LNCAP (cell line): ENCODE results near the gene CASZ1.

Experiments used
- TF ChIP-seq, protein P1 (sequence below): fragments of 450-650 bp; IDR thresholded peaks from 2 replicates; pipeline ENCODE4 v1.5.1; 2017; ENCODE audit warnings: mild to moderate bottlenecking

CASZ1 gene

DNA sequence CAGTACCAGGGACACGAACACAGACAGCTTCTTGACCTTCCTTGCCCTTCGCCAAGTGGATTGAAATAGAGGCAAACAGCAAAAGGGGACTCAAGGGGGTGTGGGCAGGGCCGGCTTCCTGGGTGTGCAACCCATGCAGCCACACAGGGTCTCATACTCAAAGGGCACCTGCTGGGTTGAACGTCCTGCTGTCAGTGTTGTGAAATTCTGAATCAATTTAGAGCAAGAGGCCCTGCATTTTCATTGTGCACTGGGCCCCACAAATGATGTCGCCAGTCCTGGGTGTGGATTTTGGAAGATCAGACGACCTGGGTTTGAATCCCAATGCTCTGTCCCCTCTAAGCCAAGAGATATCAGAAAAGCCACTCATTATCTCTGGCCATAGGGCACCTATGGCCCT lies 51.1 kb downstream of the CASZ1 start:
- TF ChIP-seq, protein P1, sequence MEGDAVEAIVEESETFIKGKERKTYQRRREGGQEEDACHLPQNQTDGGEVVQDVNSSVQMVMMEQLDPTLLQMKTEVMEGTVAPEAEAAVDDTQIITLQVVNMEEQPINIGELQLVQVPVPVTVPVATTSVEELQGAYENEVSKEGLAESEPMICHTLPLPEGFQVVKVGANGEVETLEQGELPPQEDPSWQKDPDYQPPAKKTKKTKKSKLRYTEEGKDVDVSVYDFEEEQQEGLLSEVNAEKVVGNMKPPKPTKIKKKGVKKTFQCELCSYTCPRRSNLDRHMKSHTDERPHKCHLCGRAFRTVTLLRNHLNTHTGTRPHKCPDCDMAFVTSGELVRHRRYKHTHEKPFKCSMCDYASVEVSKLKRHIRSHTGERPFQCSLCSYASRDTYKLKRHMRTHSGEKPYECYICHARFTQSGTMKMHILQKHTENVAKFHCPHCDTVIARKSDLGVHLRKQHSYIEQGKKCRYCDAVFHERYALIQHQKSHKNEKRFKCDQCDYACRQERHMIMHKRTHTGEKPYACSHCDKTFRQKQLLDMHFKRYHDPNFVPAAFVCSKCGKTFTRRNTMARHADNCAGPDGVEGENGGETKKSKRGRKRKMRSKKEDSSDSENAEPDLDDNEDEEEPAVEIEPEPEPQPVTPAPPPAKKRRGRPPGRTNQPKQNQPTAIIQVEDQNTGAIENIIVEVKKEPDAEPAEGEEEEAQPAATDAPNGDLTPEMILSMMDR, result no peak

DNA sequence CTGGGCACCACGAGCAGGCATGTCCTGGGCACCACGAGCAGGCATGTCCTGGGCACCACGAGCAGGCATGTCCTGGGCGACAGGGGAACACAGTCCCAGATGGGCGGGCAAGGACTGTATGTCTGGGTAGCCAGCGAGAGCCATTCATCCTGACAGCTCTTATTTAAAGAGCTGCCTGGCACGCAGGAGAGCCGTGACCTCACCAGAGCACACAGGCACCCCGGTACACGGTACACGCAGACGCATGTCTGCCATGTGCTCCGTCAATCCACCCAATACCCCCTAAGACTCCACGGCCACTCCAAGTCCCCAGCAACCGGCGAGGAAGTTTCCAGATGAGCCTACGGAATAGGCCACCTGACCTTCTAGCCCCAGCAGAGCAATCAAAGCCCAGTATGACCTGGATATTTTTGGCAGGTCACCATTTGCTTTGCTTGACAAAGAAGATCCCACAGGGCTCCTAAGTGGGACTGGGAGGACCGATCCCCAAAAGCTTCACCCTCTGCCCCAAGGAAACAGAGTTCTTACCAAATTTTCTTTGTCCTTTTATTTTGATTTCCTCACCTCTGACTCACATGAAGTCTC lies 51.7 kb downstream of the CASZ1 start:
- TF ChIP-seq, protein P1, result no peak

DNA sequence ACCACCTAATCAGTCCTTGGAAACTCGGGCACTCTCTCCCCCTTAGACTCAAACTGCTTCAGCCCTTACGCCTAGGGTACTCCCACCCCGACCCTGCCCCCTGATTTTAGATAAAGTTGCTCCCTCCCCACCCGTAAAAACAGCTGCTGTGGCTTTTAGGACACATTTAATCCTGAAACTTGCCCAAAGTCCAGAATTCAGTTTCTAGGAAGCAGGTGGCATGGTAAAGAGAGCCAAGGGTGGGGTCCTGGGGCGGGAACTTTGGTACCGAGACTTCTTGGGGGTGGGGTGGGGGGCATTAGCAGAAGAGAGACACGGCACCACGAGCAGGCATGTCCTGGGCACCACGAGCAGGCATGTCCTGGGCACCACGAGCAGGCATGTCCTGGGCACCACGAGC lies 52.4 kb downstream of the CASZ1 start:
- TF ChIP-seq, protein P1, result no peak

DNA sequence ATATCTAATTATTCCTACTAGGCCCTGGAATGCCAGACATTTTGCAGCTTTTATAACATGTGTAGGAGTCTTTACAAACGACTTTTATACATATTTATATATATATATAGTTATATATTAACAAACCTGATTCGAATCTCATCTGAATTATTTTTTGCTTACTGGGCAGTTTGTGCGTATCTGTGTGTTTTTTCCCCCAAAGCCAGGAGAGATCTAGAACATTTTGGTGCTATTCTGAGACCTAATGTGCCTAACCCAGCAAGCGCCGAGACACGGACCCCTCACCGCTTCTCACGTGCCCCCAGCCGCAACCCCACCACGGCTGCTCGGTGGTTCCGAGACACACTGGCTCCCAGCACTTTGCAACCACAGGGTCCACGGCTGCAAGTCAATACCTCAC lies 54.8 kb downstream of the CASZ1 start:
- TF ChIP-seq, protein P1, result no peak

DNA sequence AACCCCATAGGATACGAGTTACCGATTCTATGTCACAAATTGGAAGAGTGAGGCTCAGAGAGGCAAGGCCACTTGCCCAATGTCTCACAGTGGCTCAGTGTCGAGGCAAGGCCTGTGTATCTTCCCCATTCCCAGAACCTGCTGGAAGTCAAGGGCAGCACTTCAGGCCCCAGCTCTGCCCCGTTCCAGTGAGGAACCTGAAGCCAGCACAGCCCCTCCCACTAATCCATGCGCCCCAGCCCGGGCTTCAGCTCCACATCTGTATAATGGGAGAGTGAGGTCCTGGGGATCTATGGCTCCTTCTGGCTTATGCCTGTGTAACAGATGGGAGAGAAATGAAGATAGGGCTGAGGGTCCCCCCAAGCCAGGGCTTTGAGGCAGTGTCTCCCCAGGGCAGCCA lies 56.3 kb downstream of the CASZ1 start:
- TF ChIP-seq, protein P1, result no peak

DNA sequence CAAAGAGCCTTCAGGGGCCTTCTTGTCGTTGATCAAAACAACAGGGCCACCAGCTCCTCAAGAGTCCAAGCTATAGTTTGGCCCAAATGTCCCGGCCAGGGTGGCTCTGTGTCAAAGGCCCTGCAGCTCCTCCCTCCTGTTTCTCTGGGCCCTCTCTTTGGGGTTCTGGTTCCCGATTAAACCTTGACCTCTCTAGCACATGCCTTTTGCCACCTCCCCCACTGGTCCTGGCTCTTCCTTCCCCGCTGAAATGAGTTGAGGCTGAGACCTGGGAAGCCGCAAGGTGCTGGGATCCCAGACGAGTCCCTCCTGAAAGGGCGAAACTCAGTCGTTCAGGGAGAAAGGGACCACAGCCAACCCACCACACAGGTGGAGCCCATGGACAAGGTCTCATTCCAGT lies 56.9 kb downstream of the CASZ1 start:
- TF ChIP-seq, protein P1, result no peak

DNA sequence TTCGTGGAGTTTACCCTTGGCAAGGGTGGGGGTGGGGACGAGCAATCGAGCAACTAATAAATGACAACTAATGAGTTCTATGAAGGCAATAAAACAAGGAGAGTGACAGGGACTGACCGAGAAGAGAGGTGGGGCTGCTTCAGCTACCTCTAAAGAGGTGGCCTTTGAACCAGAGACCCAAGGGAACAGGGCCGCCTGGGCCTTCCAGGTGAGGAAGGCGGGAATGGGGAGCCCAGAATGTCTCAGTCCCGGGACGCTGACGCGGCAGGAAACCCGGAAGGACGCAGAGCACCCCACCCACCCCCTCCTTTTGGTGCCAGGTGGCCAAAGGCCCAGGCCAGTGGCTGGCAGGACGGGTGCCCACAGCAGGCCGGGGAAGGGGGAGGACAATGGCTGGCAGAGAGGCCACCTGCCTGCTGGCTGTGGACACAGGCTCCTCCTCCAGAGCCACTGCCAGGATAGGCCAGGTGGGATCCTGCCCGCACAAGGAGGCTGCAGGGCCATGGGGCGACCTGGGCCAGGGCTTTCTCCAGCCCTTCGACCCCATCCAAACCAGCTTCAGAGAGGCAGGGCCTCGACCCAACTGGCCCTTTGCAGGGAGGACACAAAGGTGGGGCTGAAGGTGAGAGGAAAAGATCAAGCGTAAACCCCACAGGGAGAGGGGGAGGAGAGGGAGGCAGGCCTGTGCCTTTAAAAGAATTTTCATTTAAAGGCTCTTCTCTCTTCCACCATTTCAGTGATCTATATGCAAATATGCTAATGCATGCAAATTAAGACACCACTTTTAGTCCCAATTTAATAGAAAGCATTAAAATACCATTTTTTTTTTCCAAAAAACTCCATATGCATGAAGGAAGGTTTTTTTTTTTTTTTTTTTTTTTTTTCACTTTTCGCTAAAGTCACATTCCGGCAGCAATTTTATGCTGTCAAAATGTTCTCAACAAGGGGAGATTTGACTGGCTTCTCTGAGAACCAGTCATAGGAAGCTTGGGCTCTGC lies 58.1 kb downstream of the CASZ1 start:
- TF ChIP-seq, protein P1, result no peak
